H54 (cell line): ENCODE results near the gene ACSS2.
"Not testable (repeated sequence)": the region's sequence is repeated elsewhere in the genome, so short reads cannot be mapped to it uniquely, and the experiment has no call there.

Experiments used
- DNase-seq: peaks from one replicate; pipeline ENCODE4 v3.0.0; 2011; ENCODE audit warnings: low spot score, mixed read lengths; ENCODE audit not compliant: insufficient read length
- FAIRE-seq: peaks from 3 replicates; lab custom pipeline; 2011; peaks lifted over from hg19 to GRCh38; lab: Jason Lieb, UNC
- POLR2A ChIP-seq: IDR thresholded peaks from 2 replicates; pipeline ENCODE4 v1.6.1; 2011; ENCODE audit warnings: low read depth, mild to moderate bottlenecking, low read length

ACSS2 gene

GRCh38 chr20:34863421-34863965, 12.9 kb upstream of the ACSS2 start:
- TF ChIP-seq POLR2A = no peak
- FAIRE-seq (no peak), DNase-seq (no peak)

DNA sequence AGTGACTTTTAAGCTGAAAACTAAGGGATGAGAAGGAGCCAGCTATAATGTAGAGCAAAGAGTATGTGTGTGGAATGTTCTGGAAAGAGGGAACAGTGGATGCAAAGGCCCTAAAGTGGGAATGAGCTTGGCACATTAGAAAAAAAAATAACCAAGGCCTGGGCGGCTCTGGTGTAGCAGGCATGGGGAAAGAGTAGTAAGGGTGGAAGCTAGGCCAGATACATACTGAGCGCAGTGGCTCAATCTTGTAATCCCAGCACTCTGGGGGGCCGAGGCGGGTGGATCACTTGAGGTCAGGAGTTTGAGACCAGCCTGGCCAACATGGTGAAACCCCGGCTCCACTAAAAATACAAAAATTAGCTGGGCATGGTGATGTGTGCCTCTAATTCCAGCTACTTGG, 12.2 kb upstream of the ACSS2 start:
- FAIRE-seq = no peak
- no peak for DNase-seq
- no peak for TF ChIP-seq POLR2A

DNA sequence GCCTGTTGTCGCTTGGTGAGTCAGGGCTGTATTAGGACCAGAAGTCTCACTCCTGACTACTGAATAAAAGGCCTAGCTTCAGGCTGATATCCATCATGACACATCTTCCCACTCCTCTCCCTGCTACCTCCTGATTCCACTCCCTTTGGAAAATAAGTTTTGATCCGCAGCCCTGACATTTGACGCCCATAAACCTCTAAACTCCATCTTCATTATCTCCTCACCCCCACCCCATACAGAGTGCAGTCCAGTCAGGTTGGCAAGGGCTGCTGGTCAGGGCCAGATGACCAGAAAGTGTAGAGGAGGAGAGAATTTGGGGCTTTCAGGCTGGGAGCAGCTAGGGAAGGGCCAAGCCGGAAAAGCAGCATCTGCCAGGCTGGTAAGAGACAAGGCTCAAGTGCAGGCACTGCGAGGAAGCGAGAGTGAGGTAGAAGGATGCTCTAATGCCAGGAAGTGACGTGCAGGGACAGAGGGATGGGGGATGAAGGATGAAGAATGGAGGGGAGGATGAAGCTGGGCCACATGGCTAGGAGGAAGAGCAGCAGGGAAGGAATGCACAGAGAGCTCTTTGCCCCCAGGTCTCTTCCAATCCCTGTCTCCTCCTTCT, 5.0 kb upstream of the ACSS2 start:
- TF ChIP-seq POLR2A = no peak
- FAIRE-seq (no peak), DNase-seq (no peak)

- DNase-seq = no peak
- TF ChIP-seq POLR2A = no peak
- FAIRE-seq = no peak
Observed at GRCh38 chr20:34871966-34872621, 4.3 kb upstream of the ACSS2 start.

- peak; percentile 61 for TF ChIP-seq POLR2A
- peak; percentile 76 for DNase-seq
- FAIRE-seq = no peak
Observed at GRCh38 chr20:34872622-34873224, 3.7 kb upstream of the ACSS2 start, which contains the start of gene GGT7. TSS of gene GGT7 (minus strand) at chr20:34872856. CDS start at chr20:34872815, 41 bp downstream.

DNA sequence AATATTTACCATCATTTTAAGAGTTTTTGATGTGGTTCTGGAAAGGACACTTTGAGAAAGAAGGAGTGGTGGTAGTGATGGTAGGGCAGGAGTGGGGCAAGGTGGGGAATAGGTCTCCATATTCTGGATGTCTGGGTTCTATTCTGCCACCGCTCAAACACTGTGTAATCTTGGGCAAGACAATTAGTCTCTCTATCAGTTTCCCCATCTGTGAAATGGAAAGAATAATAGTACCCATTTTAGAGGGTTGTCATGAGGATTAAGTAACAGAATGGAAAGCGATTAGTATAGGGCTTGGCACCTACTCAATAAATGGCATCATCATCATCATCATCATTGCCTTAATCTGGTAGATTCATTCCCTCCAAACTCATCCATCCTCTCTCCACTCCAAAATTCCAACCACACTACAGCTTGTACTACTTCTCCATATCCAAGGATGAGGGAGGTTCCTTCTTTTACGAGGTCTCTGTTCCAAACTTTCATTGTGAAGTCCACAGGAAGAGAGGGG, 2.8 kb upstream of the ACSS2 start:
- no peak for DNase-seq
- no peak for FAIRE-seq
- no peak for TF ChIP-seq POLR2A

GRCh38 chr20:34874094-34874654, 2.2 kb upstream of the ACSS2 start:
- peak; percentile 84 for DNase-seq
- no peak for TF ChIP-seq POLR2A
- FAIRE-seq = no peak

- no peak for FAIRE-seq
- peak; percentile 92 for DNase-seq
- TF ChIP-seq POLR2A = no peak
Observed at GRCh38 chr20:34875642-34876405, 588 bp upstream of the ACSS2 start.

DNA sequence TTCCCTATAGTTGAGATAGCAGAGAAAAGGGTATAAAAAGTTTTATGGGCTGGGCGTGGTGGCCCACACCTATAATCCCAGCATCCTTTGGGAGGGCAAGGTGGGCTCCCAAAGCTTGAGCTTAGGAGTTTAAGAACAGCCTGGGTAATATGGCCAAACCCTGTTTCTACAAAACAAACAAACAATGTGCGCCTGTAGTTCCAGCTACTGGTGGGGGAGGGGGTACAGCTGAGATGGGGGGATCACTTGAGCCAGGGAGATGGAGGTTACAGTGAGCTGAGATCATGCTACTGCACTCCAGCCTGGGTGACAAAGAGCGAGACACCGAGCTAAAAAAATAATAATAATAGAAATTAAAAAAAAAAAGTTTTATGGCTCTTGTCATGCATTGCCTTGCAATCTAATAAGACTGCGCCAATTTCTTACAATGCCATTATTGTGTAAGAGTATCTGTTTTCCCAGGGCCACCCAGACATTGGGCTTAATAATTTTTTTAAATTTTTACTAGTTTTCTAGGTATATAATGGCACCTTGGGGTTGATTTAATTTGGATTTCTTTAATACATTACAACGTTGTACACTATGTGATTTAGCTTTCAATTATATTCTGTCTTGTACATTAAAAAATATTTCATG, 3.9 kb downstream of the ACSS2 start:
- DNase-seq (no peak), FAIRE-seq (no peak)
- TF ChIP-seq POLR2A = no peak

DNA sequence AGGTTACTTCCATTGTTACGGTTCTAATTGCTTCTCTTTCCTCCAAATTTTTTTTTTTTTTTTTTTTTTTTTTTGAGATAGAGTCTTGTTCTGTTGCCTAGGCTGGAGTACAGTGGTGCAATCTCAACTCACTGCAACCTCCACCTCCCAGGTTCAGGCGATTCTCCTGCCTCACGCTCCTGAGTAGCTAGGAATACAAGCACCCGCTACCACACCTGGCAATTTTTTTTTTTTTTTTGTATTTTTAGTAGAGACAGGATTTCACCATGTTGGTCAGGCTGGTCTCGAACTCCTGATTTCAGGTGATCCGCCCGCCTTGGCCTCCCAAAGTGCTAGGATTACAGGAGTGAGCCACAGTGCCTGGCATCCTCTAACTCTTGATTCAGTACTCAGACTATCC, 4.6 kb downstream of the ACSS2 start:
- not testable (repeated sequence) for FAIRE-seq, DNase-seq

GRCh38 chr20:34881689-34882088, 5.3 kb downstream of the ACSS2 start:
- no peak for FAIRE-seq
- DNase-seq = no peak
- no peak for TF ChIP-seq POLR2A

GRCh38 chr20:34883087-34883688, 6.8 kb downstream of the ACSS2 start:
- DNase-seq (no peak), FAIRE-seq (no peak)
- no peak for TF ChIP-seq POLR2A
